22Rv1 (cell line): ENCODE data around the gene AGBL1.

Experiments
- CTCF ChIP-seq: fragments of 450-650 bp; IDR thresholded peaks from 2 replicates; pipeline ENCODE4 v1.5.1; 2017; ENCODE audit warnings: mild to moderate bottlenecking
- ZFX ChIP-seq: fragments of 450-650 bp; IDR thresholded peaks from 2 replicates; pipeline ENCODE4 v1.6.1; 2017; ENCODE audit warnings: antibody characterized with exemption, borderline replicate concordance

- no peak for TF ChIP-seq CTCF
- no peak for TF ChIP-seq ZFX
Measured at GRCh38 chr15:86347245-86347644, 267.6 kb downstream of the AGBL1 start.
